SK-N-SH (cell line): ENCODE data around the gene SKIC8.

Experiments used
- GABPA ChIP-seq: IDR thresholded peaks from 2 replicates; pipeline ENCODE4 v1.4.0; 2012; ENCODE audit warnings: low read depth, mild to moderate bottlenecking
- GATA2 ChIP-seq: sonication (generic); formaldehyde crosslinking; IDR thresholded peaks from 2 replicates; pipeline ENCODE4 v1.5.0; 2020; ENCODE audit warnings: mild to moderate bottlenecking, missing genetic modification reagents
- TAF1 ChIP-seq: IDR thresholded peaks from 2 replicates; pipeline ENCODE4 v1.6.1; 2012; ENCODE audit warnings: low read depth, mild to moderate bottlenecking, low read length, moderate library complexity, borderline replicate concordance
- TF ChIP-seq, protein P1 (sequence below): fragments of 200-600 bp; sonication (generic); IDR thresholded peaks from 2 replicates; pipeline ENCODE4 v1.6.1; 2017; ENCODE audit warnings: antibody characterized with exemption, mild to moderate bottlenecking, moderate library complexity
- TF ChIP-seq, protein P2 (sequence below): fragments of 150-350 bp; IDR thresholded peaks from 2 replicates; pipeline ENCODE4 v1.6.1; 2016; ENCODE audit warnings: mild to moderate bottlenecking, low read depth, low read length

DNA sequence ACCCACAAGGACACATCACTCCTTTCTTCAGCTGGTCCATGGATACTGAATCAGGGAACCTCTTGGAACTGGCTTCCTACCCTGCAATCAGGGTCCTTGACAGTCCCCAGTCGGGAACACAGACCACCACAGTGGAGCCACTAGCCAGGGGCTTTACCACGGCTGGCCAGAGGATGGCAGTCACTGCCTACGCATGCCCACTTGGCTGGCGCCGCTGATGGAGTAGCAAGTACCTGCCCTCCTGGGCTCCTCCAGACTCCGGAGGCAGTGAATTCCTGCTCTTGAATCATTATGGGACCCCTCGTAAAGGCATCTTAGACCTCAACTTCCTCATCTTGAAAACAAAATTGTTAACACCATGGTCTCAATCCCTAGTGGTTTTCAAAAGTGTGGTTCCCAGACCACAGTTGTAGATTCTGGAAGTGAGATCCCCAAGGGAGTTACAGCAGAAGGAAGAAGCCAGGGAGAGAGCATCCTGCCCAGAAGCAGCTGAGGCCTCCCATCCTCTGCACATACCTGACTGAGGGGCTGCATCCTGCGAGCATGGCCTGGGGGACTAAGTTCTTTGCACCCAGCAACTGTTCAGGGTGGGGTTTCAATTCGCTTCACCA is 9.1 kb upstream of the SKIC8 start:
- TF ChIP-seq, protein P1, sequence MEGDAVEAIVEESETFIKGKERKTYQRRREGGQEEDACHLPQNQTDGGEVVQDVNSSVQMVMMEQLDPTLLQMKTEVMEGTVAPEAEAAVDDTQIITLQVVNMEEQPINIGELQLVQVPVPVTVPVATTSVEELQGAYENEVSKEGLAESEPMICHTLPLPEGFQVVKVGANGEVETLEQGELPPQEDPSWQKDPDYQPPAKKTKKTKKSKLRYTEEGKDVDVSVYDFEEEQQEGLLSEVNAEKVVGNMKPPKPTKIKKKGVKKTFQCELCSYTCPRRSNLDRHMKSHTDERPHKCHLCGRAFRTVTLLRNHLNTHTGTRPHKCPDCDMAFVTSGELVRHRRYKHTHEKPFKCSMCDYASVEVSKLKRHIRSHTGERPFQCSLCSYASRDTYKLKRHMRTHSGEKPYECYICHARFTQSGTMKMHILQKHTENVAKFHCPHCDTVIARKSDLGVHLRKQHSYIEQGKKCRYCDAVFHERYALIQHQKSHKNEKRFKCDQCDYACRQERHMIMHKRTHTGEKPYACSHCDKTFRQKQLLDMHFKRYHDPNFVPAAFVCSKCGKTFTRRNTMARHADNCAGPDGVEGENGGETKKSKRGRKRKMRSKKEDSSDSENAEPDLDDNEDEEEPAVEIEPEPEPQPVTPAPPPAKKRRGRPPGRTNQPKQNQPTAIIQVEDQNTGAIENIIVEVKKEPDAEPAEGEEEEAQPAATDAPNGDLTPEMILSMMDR, result peak; percentile 96
- no peak for TF ChIP-seq GABPA
- no peak for TF ChIP-seq GATA2 (CRISPR knock-in tag)
- no peak for TF ChIP-seq TAF1
- TF ChIP-seq, protein P2, sequence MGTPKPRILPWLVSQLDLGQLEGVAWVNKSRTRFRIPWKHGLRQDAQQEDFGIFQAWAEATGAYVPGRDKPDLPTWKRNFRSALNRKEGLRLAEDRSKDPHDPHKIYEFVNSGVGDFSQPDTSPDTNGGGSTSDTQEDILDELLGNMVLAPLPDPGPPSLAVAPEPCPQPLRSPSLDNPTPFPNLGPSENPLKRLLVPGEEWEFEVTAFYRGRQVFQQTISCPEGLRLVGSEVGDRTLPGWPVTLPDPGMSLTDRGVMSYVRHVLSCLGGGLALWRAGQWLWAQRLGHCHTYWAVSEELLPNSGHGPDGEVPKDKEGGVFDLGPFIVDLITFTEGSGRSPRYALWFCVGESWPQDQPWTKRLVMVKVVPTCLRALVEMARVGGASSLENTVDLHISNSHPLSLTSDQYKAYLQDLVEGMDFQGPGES, result no peak
